ENCODE data around the gene EDC3.

EDC3 gene

DNA sequence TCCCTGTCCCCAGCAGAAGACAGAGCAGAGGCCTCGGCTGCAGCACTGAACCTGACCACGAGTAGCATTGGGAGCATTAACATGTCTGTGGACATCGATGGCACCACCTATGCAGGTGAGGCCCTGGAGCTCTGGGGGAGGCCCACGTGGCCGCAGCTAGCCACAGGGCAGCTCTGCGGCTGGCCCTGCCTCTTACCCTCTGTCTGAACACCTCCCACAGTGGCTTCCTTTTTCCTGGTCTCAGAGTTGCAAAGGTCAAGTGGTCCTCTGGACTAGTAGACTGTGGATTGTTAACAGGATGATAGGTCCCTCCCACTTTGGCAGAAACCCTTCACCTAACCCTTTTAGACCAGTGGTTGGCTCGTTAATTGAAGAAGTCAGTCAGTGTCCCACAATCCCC, 102.7 kb downstream of the EDC3 start:
- in situ Hi-C loops (cut with HindIII; ENCODE audit: low sequenced_read_pairs) = no loop called here

DNA sequence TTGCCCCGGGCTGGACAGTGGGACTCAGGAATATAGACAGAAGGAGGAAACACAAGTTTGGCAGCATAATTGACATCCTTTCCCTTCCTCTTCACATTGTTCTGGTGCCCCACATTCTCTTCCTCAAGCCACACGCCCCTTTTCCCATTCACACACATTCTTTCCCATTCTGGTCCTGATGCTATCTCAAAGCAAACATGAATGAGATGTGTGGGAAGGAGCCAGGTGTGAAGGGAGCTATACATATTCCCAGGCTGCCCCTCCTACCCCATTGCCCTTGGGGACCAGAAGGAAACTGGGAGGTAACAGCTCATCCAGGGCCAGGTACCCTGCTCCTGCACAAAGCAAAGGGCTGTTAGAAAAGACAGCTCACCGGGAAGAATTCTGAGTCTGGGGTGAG, 103.6 kb downstream of the EDC3 start:
- in situ Hi-C loops (cut with HindIII; ENCODE audit: low sequenced_read_pairs) = no loop called here

DNA sequence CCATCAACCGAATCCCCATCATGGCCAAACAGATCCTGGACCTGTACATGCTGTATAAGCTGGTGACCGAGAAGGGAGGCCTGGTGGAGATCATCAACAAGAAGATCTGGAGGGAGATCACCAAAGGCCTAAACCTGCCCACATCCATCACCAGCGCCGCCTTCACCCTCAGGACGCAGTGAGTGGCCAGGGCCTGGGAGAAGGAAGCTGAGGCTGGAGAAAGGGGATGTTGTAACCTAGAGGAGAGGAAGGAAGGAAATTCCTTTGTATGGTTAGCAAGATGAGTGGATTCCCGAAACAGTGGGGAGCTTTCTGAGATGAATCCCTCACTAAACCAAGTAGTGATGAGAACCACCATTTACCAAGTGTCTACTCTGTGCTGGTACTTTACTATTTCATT, 106.0 kb downstream of the EDC3 start:
- in situ Hi-C loops (cut with HindIII; ENCODE audit: low sequenced_read_pairs) = no loop called here

DNA sequence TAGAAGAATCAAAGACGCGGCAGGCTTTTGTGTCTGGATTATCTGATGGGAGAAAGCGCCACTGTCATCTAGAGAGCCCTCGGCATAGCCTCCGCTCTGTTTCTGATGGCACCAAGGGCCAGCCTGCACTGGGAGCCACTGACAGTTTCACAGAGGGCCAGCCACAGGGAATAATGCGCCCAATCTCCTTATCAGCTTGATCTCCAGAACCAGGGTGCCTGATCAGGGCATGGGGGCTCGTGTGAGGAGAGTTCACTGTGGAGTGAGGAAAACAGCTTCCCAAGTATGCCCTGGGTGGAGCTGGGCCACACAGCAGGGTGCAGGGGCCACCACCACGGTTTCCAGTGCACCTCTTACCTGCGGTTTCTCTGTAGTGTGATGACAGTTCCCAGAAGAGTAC, 110.0 kb downstream of the EDC3 start:
- in situ Hi-C loops (cut with HindIII; ENCODE audit: low sequenced_read_pairs) = no loop called here

DNA sequence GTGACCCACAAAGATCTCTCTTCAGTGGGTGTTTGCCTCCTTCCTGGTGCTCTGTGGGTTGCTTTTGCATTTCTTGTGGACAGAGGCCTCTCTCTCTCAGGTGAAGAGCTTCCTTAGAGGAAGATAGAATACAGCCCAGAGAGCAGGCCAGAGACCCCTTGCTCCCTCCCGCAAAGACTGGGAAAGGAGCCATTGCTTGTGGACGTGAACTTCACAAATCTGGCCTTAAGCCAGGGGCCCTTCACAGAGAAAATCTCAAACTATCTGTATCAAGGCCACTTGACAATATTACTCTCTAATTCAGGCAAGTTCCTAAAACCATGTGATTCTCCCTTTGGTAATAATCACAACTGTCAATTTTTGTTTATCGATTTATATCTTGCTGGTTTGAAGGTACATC, 110.6 kb downstream of the EDC3 start:
- in situ Hi-C loops (cut with HindIII; ENCODE audit: low sequenced_read_pairs) = no loop called here

DNA sequence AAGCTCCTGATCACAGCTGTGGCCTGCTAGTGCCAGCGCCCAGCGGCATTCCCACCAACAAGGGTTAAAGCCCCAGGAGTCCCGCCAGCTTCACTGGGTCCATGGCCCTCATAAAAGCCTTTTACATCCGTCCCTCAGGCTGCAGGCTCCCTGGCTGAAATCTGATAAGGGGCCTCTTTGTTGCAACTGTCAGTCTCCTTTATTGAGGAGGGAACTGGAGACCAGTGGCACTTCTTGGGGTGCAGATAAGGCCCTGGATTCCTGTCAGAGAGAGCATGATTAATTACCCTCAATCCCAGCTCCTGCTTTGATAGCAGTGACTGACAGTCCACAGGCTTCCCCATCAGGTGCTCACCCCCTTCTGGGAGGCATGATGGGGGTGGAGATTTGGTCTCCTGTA, 111.0 kb downstream of the EDC3 start:
- in situ Hi-C loops (cut with HindIII; ENCODE audit: low sequenced_read_pairs) = no loop called here

DNA sequence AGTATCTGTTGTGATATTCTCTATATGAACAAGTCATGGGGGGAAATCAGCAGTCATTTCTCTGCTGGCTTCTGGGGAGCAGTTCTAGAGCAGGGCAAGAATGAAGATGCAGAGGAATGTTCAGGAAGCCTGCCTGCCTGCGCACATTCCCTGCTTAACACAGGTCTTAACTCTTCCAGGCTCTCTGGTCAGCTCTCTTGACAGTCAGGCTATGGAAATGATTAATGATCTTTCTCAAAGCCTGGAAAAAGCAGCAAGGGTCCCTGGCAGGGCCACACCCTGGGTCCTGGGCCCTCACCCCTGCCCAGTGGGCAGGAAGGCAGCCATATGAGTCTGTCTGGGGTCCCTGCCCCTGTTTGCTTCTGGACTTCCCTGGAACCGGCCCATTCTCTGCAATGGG, 111.6 kb downstream of the EDC3 start:
- in situ Hi-C loops (cut with HindIII; ENCODE audit: low sequenced_read_pairs) = no loop called here
